NCI-H510A treated with DMSO at 0.1 percent for 48 hours (cell line): ENCODE data around the gene FAM174B.

Source experiments
- DNase-seq: peaks from one replicate; lab custom pipeline; 2025; lab: John Stamatoyannopoulos, UW

The FAM174B gene

DNA sequence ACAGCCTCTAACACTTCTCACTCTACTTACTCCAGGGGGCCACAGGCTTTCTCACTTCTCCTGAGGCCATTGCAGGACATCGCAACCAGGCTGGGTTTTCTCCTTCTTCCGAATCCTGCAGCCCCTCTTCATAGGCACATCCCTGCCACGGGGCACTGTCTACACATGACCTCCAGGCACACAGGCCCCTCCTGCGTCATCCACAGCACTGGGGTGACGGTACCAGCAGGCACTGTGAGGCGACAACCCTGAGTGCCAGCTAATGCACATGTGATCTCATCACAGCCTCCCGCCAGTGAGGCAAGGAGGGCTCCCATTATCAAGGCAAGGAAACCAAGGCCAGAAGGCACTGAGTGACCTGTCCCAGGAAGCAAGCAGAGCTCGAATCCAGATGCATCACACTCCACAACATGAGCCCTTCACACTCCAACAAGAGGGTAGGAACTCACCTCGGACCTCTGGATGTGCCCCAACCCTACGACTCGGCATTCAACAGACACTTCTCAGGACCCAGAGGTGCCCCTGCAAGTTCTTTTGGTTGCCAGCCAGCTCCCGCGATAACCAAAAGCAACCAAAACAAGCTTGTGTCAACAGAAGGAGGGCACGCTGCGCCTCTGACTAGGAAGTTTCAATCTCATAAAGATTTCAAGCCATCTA is 16.7 kb downstream of the FAM174B start:
- no peak for DNase-seq

- DNase-seq: peak; percentile 88
Measured at GRCh38 chr15:92638291-92638708, 17.3 kb downstream of the FAM174B start.

DNA sequence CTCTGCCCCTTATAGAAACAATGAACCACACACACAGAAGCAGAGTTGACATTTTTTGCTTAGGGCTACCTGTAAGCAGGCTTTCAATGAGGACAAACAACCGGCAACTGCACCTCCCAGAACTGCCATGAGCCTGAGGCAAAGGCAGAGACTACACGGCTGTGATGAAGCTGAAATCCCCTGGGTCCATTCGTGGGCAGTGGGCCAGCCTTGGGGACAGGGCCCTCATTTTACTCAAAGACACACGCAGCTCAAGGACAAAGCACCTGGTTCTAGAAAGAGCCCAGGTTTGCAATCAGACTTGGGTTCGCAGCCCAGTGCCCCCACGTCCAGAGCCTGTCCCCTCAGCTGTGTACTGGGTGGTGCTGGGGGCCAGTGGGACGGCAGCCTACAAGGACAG is 17.9 kb downstream of the FAM174B start:
- no peak for DNase-seq

DNA sequence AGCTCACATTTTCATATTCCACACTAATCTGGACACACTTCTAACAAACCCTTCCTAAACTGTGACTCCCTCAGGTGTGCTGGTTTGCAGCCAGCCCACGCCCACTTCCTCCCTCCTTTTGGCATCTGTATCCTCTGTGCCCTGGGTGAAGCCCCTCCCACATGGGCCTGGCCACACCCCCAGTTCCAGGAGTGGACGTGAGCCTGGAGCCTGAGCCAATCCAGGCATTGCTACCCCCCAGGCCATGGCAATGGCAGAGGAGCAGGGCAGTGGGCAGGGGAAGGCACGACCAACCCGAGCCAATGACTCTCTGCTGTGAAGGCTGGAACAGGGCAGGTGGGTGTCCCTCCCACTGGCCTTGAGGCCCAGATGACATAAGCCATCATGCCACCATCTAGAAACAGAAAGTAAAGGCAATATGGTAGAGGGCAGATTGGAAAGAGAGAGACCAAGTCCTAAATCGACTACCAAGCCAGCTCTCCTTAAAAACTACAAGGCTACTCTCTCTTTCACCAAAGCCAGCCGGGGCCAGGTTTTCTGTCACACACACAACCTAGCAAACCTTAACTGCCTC is 18.6 kb downstream of the FAM174B start:
- DNase-seq: peak; percentile 75

DNA sequence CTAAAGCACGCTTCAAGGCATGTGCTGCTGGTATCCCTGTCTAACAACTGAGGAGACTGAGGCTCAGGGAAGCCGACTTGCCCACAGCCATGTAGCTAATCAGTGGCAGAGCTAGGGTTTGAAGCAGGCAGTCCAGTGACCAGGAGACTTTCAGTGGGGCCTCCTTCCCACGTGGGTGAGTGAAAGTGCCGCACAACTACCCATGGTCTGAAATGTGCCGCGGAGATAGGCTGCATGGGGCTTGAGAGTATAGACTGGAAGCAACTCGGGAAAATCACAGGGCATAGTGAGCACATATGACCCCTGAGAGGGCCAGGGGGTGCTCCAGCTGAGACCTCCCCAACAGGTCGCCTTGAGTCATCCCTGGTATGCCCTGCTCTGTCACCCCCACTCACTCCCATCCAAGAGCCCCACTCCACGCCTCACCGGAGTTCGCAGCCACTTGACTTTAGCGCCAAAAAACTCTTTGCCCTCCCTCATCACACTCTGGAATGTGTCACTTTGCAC is 19.1 kb downstream of the FAM174B start:
- no peak for DNase-seq

GRCh38 chr15:92634671-92635201 is 20.8 kb downstream of the FAM174B start:
- DNase-seq: no peak

DNA sequence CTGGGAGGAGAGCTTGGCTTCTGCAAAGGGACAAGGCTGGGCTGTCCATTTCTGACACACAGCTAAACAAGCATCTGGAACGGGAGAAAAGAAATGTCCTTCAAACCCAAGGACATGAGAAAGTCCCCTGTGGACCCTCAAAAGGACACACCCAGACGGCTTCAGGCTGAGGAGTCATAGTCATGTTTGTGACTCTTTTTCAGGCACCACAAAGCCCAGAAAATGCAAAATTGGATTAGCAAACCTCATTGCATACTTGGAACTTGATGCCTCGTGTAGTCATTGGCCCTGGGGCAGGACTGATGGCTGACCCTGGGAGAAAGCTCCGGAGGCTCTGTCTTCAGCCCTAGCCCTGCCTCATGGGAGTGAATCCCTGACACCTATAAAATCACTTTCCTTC is 21.5 kb downstream of the FAM174B start:
- DNase-seq: no peak

DNA sequence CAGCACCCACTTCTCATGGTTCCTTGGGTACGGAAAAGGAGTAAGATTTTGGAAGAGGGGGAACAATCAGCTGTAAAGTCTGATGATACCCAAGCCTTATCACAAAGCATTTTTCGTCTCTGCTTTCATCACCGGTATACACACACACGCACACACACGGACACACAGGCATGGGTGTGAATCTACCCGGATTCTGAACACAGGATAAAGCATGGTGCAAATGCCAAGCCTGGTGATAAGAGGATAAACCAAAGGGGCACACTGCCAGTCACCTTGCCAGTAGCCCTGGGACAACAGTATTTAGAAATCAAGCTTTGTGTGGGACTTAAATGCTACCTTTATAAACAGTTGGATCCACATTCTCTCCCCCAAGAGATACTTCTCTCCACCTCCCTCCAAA is 22.2 kb downstream of the FAM174B start:
- DNase-seq: no peak

DNA sequence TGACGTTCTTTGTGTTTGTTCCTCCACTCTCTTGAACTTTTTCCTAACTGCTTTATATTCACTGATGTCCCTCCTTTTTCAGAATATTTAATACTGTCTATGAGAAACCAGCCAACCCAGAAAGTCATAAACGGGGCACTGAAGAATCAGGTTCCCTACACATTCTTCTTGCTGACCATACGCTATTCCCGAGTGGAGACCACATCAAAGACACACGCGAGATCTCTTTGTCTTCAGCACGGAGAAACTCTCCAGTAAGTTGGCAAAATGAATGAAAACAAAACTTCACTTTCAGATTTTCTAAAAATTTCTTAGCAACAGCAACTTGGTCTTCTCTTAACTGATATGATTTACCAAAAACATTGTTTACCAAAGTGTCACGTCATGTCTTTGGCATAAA is 22.6 kb downstream of the FAM174B start:
- no peak for DNase-seq

GRCh38 chr15:92631721-92632120 is 23.9 kb downstream of the FAM174B start:
- no peak for DNase-seq

DNA sequence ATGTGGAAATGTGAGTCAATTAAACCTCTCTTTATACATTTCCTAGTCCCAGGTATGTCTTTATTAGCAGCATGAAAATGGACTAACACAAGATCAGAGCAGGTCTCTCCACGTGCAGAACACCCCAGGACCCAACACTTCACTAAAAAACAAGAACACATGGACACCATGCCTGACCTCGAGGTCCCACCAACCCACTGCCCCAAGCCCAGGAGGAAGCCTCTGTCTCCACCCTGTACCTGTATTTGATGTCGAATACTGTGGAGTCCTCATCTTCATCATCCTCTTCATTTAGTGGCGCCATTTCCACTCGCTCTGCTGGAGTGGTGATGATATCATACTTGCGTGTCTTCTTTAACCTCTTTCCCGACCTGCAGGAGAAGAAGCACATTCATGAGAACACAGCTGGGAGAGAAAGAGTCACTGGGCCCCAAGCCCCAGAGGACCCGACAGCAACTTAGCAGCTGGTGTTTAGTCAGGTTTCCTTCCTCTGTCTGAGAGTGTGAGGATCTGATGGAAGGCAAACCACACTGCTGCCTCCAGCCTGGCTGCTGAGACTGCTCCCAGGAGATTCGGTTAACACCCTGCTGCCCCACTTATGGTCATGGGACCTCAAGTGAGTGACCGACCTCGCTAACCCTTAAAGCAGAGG is 25.5 kb downstream of the FAM174B start:
- DNase-seq: no peak

- no peak for DNase-seq
Measured at GRCh38 chr15:92629276-92629974, 26.1 kb downstream of the FAM174B start.

DNA sequence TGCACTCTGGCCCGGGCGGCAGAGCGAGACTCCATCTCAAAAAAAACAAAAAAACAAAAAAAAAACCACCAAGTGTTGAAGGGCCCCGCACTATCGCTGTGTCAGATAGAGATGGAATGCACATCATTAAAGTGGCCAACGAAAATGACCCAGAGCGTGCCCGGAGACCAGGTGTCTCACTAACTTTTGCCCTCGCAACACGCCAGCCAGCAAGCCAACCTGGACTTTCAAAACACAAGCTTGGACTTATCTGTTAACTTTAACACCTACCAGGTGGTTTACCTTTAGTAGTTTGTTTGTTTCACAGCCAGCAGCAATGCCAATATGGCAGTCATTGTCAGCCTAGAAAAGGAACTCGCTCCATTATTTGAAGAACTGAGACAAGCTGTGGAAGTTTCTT is 28.6 kb downstream of the FAM174B start:
- DNase-seq: no peak

DNA sequence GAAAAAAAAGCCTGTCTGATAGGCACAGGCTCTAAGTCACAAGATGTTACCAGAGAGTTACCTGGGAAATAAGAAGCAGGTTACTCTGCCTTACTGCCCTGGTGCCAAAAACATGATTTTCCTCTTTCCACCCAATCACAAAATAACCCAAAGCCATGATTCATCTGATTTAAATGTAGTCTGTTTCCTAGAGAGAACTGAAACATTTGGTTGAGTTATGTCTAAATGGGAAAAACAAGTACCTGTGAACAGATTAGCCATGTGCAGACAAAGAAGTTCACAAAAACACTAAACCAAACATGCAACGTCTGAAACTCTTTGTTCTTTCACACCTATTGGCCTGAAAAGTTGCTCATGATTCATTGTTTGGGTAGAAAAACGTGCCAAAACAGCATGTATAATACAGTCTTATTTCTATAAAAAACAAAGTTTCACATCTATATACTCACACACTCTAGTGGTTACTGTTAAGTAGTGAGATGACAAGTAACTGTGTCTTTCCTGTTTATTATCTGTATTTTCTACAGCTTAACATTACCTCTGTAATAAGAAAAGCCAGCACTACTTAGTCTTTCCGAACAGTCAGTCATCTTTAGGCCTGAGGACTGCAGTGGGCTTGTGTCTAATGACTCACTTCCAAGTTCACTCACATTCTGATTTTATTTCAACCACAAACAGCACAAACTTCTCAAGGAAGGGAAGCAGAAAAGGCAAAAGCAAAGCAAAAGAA is 30.2 kb downstream of the FAM174B start:
- no peak for DNase-seq

DNA sequence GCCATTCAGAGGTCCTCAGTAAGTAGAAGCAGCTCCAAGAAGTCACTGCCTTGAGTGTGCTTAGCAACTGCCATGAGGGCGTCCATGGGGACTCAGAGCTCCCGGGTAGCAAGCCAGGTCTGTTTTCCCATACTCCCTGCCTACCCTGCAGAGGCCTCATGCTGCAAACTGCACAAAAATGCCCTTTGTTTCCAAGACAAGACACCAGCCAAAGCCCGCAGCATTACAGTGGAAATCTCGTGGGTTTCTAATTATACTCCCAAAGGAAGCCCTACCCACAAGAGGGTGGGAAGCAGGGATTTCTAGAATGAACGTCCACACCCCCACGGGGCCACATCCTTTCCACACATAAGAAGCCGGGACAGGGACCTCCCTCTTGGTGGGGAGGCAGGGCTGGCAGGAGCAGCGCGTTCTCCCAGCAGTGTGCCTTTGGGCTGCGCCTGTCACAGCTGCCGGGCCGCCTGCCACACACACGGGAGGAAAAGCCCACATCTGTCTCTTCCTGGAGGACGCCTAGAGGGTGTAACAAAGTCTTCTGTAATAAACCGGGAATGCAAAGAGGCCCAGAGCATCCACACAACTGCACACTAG is 31.1 kb downstream of the FAM174B start:
- DNase-seq: no peak

DNA sequence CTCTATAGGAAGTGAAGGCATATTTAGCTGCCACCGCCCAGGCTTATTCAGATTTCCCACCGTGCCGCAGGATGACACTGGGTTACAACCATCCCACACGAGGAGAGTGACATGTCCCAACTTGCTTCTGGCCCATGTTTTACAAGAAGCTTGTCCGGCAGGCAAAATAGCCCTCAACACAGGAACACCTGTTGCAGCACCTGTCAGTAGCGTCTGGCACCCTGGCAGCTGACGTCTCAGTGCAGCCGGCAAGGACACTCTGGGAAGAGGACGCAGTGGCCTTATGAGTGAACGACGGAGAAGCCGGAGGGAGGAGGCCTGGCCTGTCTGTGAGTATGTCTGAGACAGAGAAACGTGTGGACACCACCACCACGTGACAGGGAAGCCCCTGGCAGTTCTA is 32.1 kb downstream of the FAM174B start:
- peak; percentile 81 for DNase-seq

GRCh38 chr15:92621972-92622533 is 33.5 kb downstream of the FAM174B start:
- no peak for DNase-seq

GRCh38 chr15:92620991-92621390 is 34.6 kb downstream of the FAM174B start:
- DNase-seq: no peak

- no peak for DNase-seq
Measured at GRCh38 chr15:92619145-92620101, 36.2 kb downstream of the FAM174B start.
